Measurements from ENCODE around the gene SBF2.

The SBF2 gene

DNA sequence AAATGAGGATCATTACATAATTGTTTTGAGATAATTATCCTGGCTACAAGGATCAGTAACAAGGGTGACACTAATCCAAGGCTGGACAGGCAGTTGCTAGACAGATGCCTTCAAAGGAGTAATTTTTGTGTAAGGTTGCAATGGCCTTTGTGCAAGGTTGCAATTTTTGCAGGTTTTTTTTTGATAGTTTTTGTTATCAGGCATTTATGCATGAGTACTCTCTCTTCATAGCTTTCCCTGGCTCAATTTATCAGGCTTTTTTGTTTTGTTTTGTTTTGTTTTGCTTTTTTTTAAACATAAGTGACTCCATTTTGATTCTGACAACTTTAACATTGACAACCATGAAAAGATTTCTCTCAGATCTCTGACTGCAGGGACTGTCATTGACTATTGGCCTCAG, 519.9 kb downstream of the SBF2 start:
- TF ChIP-seq PAX5 (IDR thresholded peaks at IDR 0.05; ENCODE audit: insufficient read depth, low read length, severe bottlenecking): no peak
- no peak for TF ChIP-seq TAF1 (IDR thresholded peaks at IDR 0.05; ENCODE audit: low read depth, low read length)
- TF ChIP-seq POLR2AphosphoS5 (IDR thresholded peaks at IDR 0.05; ENCODE audit: low read depth, low read length): no peak
- no peak for TF ChIP-seq SPI1 (IDR thresholded peaks at IDR 0.05; ENCODE audit: low read depth, low read length)
- no peak for TF ChIP-seq POU2F2 (IDR thresholded peaks at IDR 0.05; ENCODE audit: low read depth, low read length)
- TF ChIP-seq POLR2A (IDR thresholded peaks at IDR 0.05; ENCODE audit: low read depth, low read length): no peak
- no peak for FAIRE-seq
- no peak for DNase-seq (ENCODE audit: insufficient read length, low spot score)

- FAIRE-seq (no peak), DNase-seq (ENCODE audit: insufficient read length, low spot score) (no peak)
- TF ChIP-seq POU2F2 (IDR thresholded peaks at IDR 0.05; ENCODE audit: low read depth, low read length) (no peak), PAX5 (IDR thresholded peaks at IDR 0.05; ENCODE audit: insufficient read depth, low read length, severe bottlenecking) (no peak), POLR2A (IDR thresholded peaks at IDR 0.05; ENCODE audit: low read depth, low read length) (no peak), SPI1 (IDR thresholded peaks at IDR 0.05; ENCODE audit: low read depth, low read length) (no peak), POLR2AphosphoS5 (IDR thresholded peaks at IDR 0.05; ENCODE audit: low read depth, low read length) (no peak), TAF1 (IDR thresholded peaks at IDR 0.05; ENCODE audit: low read depth, low read length) (no peak)
Observed at GRCh38 chr11:9773524-9773923, 520.5 kb downstream of the SBF2 start.

- FAIRE-seq (no peak), DNase-seq (ENCODE audit: insufficient read length, low spot score) (no peak)
- no peak for TF ChIP-seq TAF1 (IDR thresholded peaks at IDR 0.05; ENCODE audit: low read depth, low read length)
- no peak for TF ChIP-seq PAX5 (IDR thresholded peaks at IDR 0.05; ENCODE audit: insufficient read depth, low read length, severe bottlenecking)
- TF ChIP-seq POLR2AphosphoS5 (IDR thresholded peaks at IDR 0.05; ENCODE audit: low read depth, low read length): no peak
- no peak for TF ChIP-seq SPI1 (IDR thresholded peaks at IDR 0.05; ENCODE audit: low read depth, low read length)
- TF ChIP-seq POLR2A (IDR thresholded peaks at IDR 0.05; ENCODE audit: low read depth, low read length): no peak
- no peak for TF ChIP-seq POU2F2 (IDR thresholded peaks at IDR 0.05; ENCODE audit: low read depth, low read length)
Observed at GRCh38 chr11:9772218-9772617, 521.8 kb downstream of the SBF2 start.

DNA sequence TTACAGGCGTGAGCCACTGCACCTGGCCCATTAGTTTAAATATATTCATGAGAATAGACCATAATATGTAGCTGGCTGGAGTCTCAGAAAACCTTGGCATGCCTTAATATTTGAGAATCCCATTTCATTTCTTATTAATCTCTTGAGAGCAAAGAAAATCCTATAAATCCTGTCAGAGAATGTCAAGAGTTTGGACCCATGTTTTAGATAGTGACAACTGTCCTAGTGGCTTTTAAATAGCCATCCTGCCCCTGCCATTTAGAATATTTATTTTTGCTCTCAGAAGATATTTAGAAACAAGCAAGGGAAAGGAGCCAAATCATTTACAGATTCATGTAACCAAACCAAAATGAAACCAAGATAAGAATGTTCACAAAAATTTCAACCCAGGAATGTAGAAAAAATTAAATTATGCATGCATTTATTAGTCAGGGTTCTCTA, 522.9 kb downstream of the SBF2 start:
- no peak for TF ChIP-seq SPI1 (IDR thresholded peaks at IDR 0.05; ENCODE audit: low read depth, low read length)
- no peak for TF ChIP-seq POU2F2 (IDR thresholded peaks at IDR 0.05; ENCODE audit: low read depth, low read length)
- no peak for TF ChIP-seq POLR2A (IDR thresholded peaks at IDR 0.05; ENCODE audit: low read depth, low read length)
- TF ChIP-seq TAF1 (IDR thresholded peaks at IDR 0.05; ENCODE audit: low read depth, low read length): no peak
- TF ChIP-seq POLR2AphosphoS5 (IDR thresholded peaks at IDR 0.05; ENCODE audit: low read depth, low read length): no peak
- no peak for TF ChIP-seq PAX5 (IDR thresholded peaks at IDR 0.05; ENCODE audit: insufficient read depth, low read length, severe bottlenecking)
- FAIRE-seq: no peak

DNA sequence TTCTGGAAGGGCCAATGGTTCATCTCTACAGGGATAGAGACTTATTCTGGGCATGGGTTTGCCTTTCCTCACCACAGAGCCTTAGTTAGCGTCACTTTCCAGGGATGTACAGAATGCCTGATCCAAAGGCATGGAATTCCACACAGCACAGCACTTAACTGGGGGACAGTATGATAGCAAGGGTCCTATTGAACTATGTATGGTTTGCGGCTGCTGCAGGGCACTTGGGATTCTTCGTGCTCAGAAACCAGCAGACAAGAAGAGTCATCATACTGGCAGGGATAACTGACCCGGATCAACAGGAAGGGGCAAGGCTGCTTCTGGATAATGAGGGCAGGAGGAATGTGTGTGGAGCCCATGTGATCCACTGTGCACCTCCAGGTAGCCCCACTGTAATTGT, 524.4 kb downstream of the SBF2 start:
- no peak for DNase-seq (ENCODE audit: insufficient read length, low spot score)
- no peak for FAIRE-seq
- TF ChIP-seq POLR2AphosphoS5 (IDR thresholded peaks at IDR 0.05; ENCODE audit: low read depth, low read length) (no peak), POU2F2 (IDR thresholded peaks at IDR 0.05; ENCODE audit: low read depth, low read length) (no peak), TAF1 (IDR thresholded peaks at IDR 0.05; ENCODE audit: low read depth, low read length) (no peak), POLR2A (IDR thresholded peaks at IDR 0.05; ENCODE audit: low read depth, low read length) (no peak), PAX5 (IDR thresholded peaks at IDR 0.05; ENCODE audit: insufficient read depth, low read length, severe bottlenecking) (no peak), SPI1 (IDR thresholded peaks at IDR 0.05; ENCODE audit: low read depth, low read length) (no peak)

More for the DNA sequence above, 522.9 kb downstream of the SBF2 start:
- no peak for DNase-seq (ENCODE audit: insufficient read length, low spot score)

- TF ChIP-seq POU2F2 (IDR thresholded peaks at IDR 0.05; ENCODE audit: low read depth, low read length) (no peak), POLR2A (IDR thresholded peaks at IDR 0.05; ENCODE audit: low read depth, low read length) (no peak), PAX5 (IDR thresholded peaks at IDR 0.05; ENCODE audit: insufficient read depth, low read length, severe bottlenecking) (no peak), SPI1 (IDR thresholded peaks at IDR 0.05; ENCODE audit: low read depth, low read length) (no peak), POLR2AphosphoS5 (IDR thresholded peaks at IDR 0.05; ENCODE audit: low read depth, low read length) (no peak), TAF1 (IDR thresholded peaks at IDR 0.05; ENCODE audit: low read depth, low read length) (no peak)
- FAIRE-seq: no peak
- DNase-seq (ENCODE audit: insufficient read length, low spot score): no peak
Observed at GRCh38 chr11:9765320-9766101, 528.5 kb downstream of the SBF2 start.

- TF ChIP-seq POLR2AphosphoS5 (IDR thresholded peaks at IDR 0.05; ENCODE audit: low read depth, low read length) (no peak), PAX5 (IDR thresholded peaks at IDR 0.05; ENCODE audit: insufficient read depth, low read length, severe bottlenecking) (no peak), SPI1 (IDR thresholded peaks at IDR 0.05; ENCODE audit: low read depth, low read length) (no peak), TAF1 (IDR thresholded peaks at IDR 0.05; ENCODE audit: low read depth, low read length) (no peak), POU2F2 (IDR thresholded peaks at IDR 0.05; ENCODE audit: low read depth, low read length) (no peak), POLR2A (IDR thresholded peaks at IDR 0.05; ENCODE audit: low read depth, low read length) (no peak)
- DNase-seq (ENCODE audit: insufficient read length, low spot score): no peak
- FAIRE-seq: no peak
Observed at GRCh38 chr11:9763301-9763700, 530.7 kb downstream of the SBF2 start.

DNA sequence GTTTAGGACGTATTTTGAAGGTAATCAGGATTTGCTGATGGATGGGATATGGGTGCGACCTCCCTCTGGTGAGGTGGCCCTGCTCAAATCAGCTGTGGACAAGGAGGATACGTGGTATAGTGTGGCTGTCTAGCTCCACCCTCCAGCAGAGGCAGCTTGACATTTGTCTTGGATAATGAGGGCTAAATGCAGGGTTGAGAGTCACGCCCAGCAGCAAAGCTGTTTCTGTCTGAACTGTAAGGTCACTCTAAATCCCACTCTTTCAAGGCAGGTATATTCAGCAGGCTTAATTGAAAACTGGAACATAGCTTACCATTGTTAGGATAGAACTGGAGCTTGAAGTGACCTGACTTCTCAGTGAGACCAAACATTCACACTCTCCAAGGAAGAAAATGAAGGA, 531.5 kb downstream of the SBF2 start:
- DNase-seq (ENCODE audit: insufficient read length, low spot score) (no peak), FAIRE-seq (no peak)
- no peak for TF ChIP-seq POU2F2 (IDR thresholded peaks at IDR 0.05; ENCODE audit: low read depth, low read length)
- TF ChIP-seq SPI1 (IDR thresholded peaks at IDR 0.05; ENCODE audit: low read depth, low read length): no peak
- TF ChIP-seq POLR2A (IDR thresholded peaks at IDR 0.05; ENCODE audit: low read depth, low read length): no peak
- no peak for TF ChIP-seq TAF1 (IDR thresholded peaks at IDR 0.05; ENCODE audit: low read depth, low read length)
- no peak for TF ChIP-seq POLR2AphosphoS5 (IDR thresholded peaks at IDR 0.05; ENCODE audit: low read depth, low read length)
- no peak for TF ChIP-seq PAX5 (IDR thresholded peaks at IDR 0.05; ENCODE audit: insufficient read depth, low read length, severe bottlenecking)

DNA sequence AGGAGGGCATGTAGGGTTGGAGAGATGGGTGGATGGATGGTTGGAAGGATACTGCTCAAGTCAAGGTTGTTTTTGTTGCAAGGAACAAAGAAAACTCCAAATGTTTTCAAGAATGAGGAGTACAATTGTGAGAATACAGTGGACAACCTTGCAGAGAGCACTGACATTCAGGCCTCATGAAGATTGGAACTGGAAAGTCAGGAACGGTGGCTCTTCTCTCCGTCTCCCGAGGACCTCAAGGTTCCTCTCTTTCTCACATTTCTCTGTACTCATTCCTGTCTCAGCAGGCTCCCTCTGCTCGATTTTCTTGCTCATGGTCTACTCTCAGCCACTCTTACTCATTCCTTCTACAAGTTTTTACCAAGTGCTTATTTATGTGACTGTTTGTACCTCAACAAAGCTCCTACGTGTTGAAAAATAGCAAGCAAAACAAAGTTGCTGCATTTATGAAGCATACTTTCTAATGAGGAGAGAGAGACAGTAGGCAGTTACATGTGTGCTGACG, 532.5 kb downstream of the SBF2 start:
- DNase-seq (ENCODE audit: insufficient read length, low spot score) (no peak), FAIRE-seq (no peak)
- TF ChIP-seq TAF1 (IDR thresholded peaks at IDR 0.05; ENCODE audit: low read depth, low read length) (no peak), POLR2AphosphoS5 (IDR thresholded peaks at IDR 0.05; ENCODE audit: low read depth, low read length) (no peak), POU2F2 (IDR thresholded peaks at IDR 0.05; ENCODE audit: low read depth, low read length) (no peak), PAX5 (IDR thresholded peaks at IDR 0.05; ENCODE audit: insufficient read depth, low read length, severe bottlenecking) (no peak), POLR2A (IDR thresholded peaks at IDR 0.05; ENCODE audit: low read depth, low read length) (no peak), SPI1 (IDR thresholded peaks at IDR 0.05; ENCODE audit: low read depth, low read length) (no peak)
